Measurements from ENCODE around the gene SRSF3.

DNA sequence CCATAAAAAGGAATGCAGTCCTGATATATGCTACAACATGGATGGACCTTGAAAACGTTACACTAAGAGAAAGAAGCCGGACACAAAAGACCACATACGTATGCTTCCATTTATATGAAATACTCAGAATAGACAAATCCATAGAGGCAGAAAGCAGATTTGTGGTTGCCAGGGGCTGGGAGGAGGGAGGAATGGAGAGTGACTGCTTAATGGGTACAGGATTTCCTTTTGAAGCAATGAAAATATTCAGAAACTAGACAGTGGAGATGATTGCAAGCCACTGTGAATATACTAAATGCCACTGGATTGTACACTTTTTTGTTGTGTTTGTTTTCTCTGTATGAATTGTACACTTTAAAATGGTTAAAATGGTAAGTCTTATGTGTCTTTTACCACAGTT, 54.9 kb downstream of the SRSF3 start:
- TF ChIP-seq GATA2 (IDR thresholded peaks at IDR 0.05; ENCODE audit: low read depth, low read length), result no peak
- no peak for TF ChIP-seq GATA3 (IDR thresholded peaks at IDR 0.05; ENCODE audit: low read depth, low read length)

Measured in SH-SY5Y (cell line).